HK-2 (cell line): ENCODE data around the gene ZNF423.

ENCODE experiments used
- DNase-seq: peaks from one replicate; pipeline ENCODE4 v3.0.0-alpha.2; 2018; ENCODE audit not compliant: unreplicated experiment

ZNF423 gene

DNA sequence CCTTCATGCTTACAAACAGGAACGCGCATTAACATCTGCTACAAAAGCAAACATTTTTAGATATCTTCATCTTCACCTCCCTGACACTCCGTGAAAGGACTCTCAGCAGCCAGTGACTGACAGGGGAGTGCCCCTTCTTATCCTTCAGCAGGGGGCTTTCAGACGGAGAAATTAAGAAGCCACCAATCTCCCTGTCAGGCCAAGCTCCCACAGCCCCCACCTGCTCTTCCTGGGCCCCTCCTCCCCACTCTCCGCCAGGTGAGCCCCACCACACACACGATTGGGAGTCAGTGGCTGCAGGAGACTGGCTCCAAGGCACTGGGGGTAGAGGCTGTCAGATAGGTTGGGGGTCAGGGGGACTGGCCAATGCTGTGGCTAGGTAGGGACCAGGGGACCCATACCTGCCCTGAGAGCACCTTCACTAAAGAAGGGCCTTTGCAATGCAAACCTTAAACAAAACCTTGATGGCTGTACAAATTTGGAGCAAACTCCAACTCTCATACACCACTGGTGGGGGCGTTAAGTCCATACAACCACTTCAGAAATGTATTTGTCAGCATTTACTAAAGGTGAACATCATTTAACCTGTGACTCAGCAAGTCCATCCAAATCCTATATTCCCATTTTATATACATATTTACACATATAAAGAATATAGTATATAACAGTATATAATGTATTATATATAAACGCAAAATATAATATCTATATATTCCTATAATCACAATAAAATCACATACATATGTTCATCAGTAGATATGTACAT is 232.2 kb downstream of the ZNF423 start:
- DNase-seq: no peak

DNA sequence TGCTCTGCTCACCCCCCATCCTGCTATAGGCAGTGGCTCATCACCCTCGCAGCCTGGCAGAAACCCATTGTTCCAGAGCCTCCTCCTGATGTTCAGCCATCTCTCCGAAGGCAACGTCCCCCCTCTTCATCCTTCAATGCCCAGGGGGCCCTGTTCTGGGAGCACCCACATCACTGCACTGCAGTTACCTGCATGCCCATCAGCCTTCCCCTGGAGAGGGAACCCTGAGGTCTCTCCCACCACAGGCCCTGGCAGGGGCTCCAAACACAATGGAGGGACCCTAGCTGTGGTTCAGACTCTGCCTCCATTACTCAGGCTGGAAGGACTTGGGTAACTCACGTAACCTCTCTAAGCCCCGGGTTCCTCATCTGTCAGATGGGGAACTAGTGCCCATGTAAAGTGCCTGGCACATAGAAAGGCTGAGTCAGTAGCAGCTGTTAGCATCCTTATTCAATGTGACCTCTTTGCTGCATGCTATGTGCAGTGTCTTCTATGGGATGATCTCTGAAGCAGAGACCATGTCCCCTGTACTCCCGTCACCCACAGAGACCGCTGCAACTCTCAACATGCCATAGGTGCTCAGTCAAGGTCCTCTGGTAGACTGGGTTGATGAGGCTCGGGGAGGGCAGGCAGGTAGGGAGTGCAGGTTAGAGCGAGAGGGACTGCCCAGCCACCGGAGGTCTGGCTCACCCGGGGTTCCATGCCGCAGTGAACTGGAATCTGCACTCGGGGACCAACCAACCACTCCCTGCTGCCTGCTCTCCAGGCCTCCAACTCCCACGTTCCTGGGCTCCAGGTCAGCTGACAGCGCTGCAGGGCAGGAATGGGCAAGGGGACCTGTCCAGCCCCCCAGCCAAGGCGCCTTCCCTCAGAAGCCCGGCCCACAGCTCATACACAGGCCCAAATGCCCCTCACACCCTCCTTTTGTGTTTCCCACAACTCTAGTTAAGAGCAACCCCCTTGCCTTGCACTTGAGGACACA is 233.2 kb downstream of the ZNF423 start:
- DNase-seq: no peak

DNA sequence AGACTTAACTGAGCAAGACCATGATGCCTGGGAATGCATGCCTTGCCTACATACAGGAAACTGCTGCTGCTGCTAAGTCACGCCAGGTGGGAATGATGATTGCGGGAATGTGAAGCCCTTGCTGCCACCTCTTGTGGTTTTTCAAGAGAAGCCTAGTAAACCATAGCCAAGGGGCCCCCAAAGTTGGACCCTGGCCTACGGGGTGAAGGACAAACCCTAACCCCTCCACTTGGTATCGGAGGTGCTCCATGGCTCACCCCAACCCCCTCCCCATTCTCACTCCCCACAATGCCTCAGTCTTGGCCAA is 233.9 kb downstream of the ZNF423 start:
- DNase-seq: no peak

DNA sequence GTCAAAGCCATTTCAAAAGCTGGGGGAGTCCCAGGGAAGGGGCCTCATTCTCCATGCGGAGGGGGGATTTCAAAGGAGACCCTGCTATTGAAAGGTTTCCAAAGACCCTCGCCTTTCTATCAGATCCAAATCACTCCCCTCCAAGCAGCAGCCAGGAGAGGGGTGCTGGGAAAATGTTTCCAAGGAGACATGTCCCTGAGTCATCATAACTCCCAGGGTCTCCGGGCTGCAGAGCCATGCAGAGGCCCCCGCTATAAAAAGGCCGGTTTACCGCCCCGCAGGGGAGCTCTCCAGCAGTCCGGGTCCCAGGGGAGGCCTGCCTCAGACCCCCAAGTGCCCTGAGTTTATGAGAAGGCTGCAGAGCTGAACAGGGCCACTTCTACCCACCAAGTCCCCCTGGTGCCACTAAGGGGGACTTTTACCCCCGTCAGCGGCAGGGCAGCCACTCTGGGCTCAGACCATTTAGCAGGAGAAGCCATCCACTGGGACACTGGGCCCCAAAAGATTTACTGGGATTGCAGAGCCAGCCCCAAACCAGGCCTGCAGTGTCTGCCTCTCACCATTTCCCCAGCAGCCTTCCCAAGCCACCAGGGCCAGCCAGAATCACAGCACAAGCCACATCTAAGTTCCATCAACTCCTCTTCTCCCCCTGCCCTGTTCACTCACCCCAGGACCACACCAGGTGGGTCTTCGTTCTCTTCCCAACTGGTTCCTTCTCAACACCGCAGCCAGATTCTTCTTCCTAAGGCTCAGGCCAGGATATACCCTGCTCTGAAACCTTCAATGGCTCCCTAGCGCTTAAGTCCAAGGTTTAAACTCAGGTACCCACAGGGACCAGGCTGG is 234.4 kb downstream of the ZNF423 start:
- no peak for DNase-seq

DNA sequence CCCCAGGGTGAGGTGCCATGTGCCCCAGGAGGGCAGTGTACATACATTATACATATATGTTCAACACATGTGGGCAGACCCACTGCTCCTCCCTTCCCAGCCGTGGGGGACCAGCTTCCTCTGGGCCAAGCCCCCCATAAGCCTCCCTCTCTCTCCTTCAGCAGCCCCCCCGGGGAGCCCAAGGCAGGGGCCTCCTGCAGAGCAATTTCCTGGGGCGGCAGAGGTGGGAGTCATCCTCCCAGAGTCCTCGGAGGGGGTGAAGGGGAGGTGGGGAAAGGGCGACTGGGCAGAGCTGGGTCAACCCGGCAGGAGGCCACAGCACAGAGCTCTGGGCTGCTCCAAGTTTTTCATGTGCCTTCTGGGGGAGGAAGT is 235.1 kb downstream of the ZNF423 start:
- no peak for DNase-seq

DNA sequence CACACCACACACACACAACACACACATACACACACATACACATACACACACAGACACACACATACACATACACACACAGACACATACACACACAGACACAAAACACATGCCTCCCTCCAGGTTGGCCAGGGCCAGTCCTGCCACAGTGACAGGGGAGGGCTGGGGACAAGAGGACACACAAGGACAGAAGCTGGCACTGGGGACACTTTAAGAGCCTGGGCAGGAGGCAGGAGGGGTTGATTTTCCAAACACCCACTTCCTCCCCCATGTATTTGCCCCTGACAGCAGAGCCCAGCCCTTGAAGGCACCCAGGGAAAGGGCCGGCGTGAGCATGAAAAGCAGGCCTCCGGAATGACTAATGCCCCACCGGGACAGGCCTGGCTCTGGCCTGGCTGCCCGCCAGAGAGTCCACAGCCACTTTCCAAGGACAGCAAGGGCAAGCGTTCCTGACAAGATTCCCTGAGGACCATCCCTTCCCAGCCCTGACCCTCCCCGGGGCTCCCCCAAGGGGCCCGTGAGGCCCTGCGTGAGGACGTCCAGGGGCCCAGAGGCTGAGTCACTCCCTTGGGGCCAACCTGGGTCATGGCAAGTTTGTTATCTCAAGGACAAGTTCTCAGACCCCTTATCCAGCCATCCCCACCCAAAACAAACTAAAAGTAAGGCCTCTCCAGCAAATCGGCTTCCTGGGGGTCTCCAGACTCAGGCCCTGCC is 235.6 kb downstream of the ZNF423 start:
- peak; percentile 66 for DNase-seq

DNA sequence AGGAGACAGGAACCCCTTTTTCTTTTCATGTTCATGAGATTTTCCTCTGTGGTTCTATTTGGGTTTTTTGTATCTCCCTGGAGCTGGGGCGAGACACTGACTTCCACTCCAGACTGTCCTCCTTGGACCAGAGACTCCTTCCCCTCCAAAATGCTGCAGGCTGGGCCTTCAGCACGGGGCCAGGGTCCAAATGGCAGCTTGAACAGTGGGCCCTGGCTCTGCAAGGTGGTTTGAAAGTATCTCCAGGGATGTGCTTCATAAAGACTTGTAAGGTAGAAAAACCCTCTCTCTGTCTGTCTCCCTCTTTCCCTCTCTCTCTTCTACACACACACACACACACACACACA is 236.1 kb downstream of the ZNF423 start:
- DNase-seq: no peak

DNA sequence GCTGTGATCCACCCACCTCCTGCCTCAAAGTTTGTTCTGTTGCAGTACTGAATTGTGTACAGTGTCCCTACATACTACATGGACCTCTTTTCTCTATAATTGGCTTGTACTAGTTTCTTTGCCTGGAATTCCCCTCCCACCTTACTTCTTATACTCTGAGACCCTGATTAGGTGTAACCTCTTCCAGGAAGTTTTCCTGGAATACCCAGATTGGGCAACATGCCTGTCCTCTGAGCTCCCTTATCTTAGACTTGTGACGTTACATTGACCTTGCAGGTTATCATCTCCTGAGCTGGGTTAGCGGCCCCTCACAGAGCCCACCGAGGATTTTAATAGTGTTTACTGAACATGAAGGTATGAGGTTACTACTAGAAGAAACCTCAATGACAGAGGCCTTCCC is 237.0 kb downstream of the ZNF423 start:
- DNase-seq: no peak

DNA sequence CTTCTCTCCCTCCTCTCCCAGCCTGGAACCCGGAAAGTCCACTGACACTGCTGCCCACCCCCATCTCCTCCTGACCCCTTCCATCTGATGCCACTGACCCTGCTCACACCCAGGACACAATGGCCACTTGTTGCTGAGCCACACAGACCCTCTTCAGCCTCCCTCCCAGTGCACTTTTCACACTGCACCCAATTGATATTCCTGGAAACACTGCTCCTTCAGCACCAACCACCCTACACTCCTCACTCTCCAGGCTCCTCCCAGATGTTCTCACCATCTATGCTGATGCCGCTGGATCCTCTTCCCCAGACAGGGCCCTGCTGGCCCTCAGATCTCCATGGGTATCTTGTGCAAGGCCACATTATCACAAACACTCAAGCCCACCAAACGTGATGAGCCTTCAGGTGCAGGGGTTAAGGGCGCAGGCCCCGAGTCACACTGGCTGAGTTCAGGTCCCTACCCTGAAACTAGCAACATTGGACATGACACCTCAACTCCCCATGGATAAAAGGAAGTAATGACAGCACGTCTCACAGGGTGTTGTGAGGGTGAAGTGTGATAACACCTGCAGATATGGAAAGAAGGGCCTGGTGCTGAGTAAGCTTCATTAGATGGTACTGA is 238.1 kb downstream of the ZNF423 start:
- no peak for DNase-seq

DNA sequence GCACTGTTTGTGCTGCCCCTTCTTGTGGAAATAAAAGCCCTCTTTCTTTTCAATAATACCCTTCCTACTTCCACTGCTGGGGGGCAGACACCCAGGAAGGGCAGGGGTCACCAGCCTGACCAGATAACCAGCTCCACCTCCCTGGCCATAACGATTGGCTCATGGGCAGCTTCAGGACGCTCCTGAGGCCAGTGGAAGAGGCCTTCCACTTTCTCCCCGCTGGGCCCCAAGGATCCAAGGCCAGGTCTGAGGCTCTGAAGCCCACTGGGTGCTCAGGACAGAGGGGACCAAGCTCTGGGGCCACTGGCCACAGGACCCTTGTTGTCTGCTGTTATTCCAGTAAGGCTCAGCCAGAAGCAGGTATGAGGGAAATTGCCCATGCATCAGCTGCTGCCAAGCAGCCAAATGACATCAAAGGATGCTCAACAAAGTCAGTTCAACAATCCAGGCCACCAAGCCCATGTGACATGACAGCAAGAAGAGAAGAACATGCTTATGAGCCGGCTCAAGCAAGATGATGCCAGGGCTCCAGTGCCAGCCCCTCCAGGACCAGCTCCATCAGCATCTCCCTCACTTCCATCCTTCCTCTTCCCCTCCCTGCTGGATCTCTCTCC is 238.8 kb downstream of the ZNF423 start:
- no peak for DNase-seq

DNA sequence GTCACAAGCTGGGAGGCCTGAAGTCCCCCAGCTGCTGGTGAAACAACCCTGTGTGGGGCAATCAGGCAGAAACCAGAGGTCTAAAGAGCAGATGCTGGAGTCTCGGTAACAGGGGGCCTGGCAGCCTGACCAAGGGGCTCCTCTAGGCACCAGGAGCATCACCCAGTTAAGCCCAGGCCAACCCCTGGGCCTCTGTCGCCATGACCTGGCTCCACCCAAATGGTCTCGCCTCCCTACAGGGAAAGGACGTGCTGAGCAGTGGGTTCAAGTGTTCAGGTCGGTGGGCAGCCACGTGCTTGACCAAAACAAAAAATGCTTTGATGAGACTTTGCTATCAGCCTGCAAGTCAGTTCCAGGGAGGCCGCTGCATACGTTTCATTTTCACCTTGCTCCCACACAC is 240.3 kb downstream of the ZNF423 start:
- DNase-seq: no peak

DNA sequence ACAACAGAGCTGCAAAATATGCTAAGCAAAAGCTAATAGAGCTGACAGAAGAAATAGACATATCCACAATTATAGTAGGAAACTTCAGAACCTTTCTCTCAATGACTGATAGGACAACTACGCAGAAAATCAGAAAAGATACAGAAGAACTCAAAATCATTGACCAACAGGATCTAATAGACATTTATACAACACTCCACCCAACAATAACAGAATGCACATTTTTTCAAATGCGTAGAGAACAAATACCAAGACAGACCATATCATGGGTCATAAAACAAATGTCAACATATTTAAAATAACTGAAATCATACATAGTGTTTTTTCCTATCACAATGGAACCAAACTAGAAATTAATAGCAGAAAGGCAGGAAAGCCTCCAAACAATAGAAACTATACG is 244.9 kb downstream of the ZNF423 start:
- no peak for DNase-seq

DNA sequence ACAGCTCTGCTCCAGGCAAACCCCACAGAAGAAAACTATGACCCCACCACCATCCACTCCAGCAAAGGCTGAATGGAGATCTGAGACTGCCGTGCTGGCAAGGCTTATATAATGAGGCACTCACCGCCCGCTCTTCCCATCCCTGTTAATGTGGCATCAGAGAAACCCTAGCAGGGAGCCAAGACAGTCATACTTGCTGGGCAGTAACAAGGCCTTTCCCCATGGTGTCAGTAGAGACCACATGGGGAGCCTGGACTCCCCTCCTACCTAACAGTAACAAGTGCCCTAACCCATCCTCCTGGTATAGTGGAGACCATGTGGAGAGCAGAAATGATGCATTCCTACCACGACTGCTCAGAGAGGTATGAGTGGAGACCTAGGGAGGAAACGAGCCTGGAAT is 247.1 kb downstream of the ZNF423 start:
- DNase-seq: no peak

DNA sequence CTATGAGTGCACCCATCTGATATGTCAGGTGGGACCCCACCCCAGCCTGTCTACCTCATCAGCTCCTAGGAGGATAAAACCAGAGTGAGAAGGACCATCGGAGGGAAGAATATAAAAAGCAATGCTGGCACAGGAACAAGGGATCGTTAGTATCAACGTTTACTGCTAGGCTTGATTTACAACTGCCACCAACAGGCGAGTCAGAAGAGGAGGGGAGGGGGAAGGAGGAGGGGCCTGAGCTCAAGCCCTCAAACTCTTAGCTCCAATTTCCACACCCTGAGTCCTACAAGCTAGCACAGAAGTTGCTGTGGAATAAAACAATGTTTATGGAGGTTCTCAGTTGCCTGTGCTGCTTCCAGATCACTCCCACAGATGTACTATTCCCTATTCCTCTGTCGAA is 247.8 kb downstream of the ZNF423 start:
- no peak for DNase-seq

DNA sequence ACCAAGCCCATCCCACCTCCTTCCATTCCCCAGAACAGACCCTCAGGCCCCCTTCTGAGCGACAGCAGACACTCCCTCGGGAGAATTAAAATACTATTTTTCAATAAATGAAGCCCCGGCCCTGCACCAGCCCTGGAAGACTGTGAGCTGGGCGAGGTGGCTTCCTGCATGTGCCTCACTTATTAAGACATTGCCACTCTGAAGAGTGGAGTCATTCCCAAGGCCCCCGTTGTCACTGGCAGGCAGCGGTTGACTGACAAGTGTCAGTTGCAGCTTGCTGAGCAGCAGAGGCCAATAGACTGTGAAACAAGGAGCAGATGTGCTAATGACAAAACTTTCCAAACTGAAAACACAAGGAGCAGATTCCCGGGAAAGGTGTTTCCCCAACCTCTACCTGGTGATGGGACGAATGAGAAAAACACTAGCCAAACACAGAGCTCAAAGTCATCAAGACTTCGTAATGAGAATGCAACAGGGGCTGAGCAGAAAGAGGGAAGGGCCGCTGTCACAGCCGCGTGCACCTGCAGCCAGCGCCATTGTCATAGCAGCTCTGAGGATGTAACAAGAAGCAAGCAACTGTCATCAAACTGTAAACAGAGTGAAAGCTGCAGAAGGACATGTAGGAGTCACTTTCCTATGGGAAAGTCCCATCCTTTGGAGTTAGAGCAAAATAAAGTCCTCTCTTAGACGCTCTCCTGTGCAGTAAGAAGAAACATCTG is 250.2 kb downstream of the ZNF423 start:
- DNase-seq: no peak

DNA sequence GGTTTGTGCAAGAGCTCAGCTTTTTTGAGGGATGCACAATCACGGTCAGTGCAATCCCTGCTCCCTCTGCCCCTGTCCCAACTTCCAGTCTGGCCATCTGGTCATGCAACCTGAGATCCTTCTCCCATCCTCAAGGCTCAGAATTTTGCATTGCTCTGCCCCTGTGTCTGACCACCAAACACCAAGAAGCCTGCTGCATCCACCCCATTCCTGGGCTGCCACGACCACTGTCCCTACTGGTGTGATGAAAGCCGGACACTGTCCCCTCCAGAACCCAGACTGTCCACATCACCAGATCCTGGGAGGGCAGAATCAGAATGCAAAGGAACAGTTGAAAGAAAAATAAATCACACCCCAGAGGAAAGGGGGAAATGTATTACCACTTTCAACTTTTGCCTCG is 251.3 kb downstream of the ZNF423 start:
- no peak for DNase-seq

DNA sequence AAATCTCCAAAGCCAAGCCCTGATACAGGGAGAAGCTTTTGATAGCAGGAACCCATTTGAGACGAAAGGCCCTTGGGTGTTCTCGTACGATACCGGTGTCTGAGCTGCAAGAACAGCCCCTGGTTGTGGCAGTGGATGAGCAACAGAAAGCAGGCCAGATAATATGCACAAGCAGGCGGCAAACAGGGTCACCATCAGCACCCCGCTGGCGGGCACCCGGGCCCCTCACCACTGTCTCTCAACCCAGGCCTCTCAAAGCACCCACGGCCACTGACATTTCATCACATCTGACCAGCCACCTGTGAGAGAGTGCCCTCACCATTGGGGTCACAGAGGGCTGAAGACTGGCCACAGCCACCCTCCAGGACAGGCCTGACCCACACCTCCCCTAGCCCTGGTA is 252.0 kb downstream of the ZNF423 start:
- DNase-seq: no peak

DNA sequence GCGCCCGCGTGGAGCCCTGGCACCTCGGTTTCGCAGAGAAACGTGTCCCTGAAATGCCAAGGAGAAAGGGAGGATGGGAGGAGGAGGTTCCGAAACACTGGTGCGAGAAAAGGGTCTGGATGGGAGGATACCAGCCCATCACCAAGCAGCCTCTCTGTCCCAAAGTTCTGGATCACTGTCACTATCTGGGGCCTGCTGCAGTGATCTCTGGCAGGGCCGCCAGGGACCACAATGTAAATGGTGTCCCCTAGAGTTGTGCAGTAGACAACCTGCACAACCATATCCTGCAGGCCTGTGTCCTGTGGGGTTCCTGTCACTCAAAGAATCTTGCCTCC is 253.0 kb downstream of the ZNF423 start:
- DNase-seq: no peak

DNA sequence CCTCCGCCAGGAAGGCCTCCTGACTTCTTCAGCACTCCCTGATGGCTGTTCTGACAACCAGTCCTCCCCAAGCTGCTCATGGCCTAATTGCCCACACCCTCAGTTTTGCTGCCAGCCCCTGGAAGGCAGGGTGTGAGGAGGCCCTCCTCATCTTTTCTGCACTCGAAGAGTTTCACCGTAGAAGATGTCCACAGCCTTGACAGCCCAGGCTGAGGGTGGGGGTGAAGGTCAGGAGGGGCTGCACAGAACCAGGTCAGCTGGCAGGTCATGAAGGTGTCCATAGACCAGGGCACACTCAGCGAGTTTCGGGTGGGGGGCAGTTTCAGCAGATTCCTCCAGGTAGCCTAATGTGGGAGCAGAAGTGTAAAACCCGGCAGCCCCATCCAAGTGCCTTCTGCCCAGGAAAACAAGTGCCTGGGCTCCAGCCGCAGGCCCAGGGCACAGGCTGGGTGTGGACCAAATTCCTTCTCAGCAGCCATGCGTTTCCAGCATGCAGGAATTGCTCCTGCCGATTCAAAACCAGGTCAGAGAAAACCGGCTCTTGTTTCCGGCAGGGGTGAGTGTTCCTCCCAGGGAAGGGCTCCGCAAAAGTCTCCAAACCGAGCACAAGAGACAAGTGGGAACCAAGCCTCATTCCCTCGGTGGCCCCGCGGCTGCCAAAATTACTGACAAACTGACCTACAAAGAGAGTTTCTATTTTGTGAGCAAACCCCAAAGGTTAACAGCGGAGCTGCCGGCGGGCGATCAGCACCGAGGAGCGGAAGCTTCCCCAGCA is 253.5 kb downstream of the ZNF423 start:
- peak; percentile 43 for DNase-seq

DNA sequence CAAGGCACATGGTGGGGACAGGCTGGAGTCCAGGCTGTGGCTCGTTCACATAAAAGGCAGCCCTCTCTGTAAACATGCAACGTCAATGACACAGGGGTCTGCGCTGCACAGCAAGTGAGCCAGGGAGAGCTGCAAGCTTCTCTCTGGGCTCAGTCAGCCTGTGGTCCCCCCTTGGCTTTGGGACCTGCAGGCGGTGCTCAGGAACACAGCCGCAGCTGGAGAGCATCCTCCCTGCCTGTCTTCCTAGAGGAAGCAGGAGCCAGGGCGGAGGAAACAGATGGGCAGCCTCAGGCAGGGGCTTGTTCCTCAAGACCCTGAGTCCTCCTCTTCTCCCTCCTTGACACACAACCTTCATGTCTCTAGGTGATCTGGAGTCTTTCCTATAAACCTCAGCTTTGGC is 254.3 kb downstream of the ZNF423 start:
- no peak for DNase-seq
